Sigmoid colon (tissue), 4 donors: Measurements from ENCODE around the gene VPS13D.

Source experiments
- EP300 ChIP-seq, 4 donors: sonication (generic); formaldehyde crosslinking; IDR thresholded peaks; one replicate each; pipeline ENCODE4 v1.6.1; 2017; ENCODE audit warnings: antibody characterized with exemption in 4 of 4
- POLR2AphosphoS5 ChIP-seq, 4 donors: sonication (generic); formaldehyde crosslinking; IDR thresholded peaks; one replicate each; pipeline ENCODE4 v1.6.1; 2017; ENCODE audit warnings: antibody characterized with exemption in 4 of 4
- TF ChIP-seq, protein P1 (sequence below), 4 experiments: fragments of 450-650 bp in 3 of 4; fragments of 200-600 bp in 1 of 4; IDR thresholded peaks; one replicate each; pipeline ENCODE4 v1.5.1; 2016 to 2019; ENCODE audit warnings: antibody characterized with exemption in 4 of 4, mild to moderate bottlenecking in 3 of 4, moderate library complexity in 2 of 4

GRCh38 chr1:12358499-12358898, 128.7 kb downstream of the VPS13D start:
- TF ChIP-seq, protein P1, sequence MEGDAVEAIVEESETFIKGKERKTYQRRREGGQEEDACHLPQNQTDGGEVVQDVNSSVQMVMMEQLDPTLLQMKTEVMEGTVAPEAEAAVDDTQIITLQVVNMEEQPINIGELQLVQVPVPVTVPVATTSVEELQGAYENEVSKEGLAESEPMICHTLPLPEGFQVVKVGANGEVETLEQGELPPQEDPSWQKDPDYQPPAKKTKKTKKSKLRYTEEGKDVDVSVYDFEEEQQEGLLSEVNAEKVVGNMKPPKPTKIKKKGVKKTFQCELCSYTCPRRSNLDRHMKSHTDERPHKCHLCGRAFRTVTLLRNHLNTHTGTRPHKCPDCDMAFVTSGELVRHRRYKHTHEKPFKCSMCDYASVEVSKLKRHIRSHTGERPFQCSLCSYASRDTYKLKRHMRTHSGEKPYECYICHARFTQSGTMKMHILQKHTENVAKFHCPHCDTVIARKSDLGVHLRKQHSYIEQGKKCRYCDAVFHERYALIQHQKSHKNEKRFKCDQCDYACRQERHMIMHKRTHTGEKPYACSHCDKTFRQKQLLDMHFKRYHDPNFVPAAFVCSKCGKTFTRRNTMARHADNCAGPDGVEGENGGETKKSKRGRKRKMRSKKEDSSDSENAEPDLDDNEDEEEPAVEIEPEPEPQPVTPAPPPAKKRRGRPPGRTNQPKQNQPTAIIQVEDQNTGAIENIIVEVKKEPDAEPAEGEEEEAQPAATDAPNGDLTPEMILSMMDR (IDR thresholded peaks at IDR 0.05), result no peak
- TF ChIP-seq EP300 (IDR thresholded peaks at IDR 0.05) (no peak), POLR2AphosphoS5 (IDR thresholded peaks at IDR 0.05) (no peak)
